ENCODE data around the gene FAM168A. TPM values are rescaled to one million over a fixed set of nuclear protein-coding genes. Genes with fewer than 3 reads are reported as not detected.

The FAM168A gene
- total RNA-seq, 1 donor from 2014 or later: 29.7 TPM

DNA sequence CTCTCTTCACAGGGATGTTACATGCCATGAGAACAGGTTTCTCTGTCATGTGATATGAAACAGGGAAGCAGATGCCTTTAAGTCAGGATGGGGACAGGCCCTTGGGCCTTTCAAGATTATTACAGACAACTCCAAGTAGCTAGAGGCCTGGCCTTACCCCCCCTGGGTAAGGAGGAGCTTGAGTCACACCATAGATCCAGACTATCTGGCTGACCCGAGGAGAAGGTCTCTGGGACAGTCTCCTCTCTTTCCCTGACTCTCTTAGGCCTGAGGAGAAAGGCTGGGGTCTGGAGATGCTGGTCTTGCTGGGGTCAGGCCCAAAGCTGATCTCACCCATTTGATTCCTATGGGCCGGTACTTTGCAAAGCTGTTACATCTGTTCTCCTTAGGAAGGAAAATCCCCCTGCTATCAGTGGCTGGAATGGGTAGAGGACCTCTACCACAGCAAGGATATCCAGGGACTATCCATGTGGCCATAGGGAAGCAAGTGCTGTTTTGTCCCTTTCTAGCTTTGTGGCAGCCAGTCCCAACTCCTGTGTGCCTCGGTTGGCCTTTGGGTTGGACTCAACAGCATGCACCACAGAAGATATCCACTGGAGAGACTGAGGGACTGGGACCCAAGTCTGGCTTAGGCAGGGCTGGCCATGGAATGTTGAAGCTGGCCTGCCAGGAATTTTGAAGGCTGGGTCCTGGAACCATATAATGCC lies 196.5 kb downstream of the FAM168A start:
- DNase-seq (ENCODE audit: low spot score): no peak

DNA sequence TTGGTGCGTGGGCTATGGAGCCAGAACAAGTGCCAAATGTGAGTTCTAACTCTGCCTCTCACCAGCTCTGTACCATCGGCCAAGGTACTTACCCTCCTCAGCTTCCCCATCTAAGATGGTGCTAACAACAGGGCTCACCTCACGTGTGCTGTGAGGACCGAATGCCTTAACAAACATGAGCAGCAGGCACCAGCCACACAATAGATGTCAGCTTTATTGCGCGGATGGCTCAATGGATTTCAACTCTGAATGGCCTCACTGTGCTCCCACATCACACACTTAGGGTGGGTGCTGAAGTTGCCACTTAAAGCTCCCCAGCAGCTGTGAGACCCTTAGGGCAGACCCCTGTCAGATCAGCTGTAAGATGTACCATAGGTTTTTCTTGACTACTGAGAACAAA lies 197.6 kb downstream of the FAM168A start:
- DNase-seq (ENCODE audit: low spot score): no peak

GRCh38 chr11:73399636-73400035 lies 198.3 kb downstream of the FAM168A start:
- no peak for DNase-seq (ENCODE audit: low spot score)

DNA sequence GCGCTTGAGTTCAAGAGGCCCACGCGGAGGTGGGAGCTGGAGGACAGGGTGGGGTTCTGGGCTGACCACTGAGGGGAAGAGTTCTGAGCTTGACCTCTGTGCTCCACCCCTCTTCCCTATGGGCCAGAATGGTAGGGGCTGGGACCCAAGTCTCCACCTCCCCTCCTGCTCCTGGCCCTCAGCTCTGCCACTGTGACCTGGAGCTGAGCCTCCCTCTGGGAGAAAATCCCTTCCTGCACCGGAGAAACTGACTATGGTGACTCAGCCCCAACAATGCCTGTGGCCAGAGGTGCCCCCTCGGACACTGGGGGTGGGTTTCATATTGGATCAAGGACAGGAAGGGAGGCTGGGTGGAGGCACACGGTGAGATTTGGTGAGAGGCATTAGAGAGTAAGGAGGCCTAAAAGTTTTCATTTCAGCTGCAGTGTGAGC lies 198.7 kb downstream of the FAM168A start:
- DNase-seq (ENCODE audit: low spot score): no peak

DNA sequence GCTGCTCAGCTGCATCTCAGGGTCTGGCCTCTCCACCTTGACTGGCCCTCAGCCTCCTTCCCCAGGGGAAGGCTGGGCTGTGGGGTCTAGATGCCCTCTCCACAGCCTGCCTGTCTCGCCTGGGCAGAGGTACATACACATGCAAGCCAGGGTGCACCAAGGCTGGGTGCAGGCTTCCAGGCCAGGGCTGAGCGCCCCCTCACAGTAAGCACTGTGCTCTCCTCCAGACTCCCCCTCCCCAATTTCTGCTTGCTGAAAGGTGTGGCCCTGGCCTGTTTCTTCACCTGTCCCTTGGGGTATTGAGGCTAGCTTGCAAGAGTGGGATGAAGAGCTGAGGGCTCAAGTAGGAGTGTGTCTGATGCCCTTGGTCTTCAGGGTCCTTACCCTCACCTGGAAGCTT lies 199.2 kb downstream of the FAM168A start:
- no peak for DNase-seq (ENCODE audit: low spot score)

DNA sequence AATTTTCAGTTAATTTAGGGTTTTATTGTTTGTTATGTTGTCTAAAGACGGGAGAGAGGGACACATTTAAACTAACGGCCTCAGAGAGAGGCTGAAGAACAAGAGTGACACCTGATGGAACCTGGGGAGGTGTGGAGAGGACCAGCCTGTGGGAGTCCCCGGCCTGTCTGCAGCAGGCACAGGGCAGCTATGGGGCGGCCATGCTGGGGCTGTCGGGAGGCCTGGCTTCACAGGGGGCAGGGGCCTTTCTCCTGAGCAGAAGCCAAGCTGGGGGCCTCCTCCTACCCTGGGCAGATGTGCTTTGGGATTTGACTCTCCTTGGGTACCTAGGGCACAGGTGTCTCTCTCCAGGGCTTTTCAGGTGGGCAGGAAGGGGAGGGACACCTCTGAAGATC lies 199.8 kb downstream of the FAM168A start:
- no peak for DNase-seq (ENCODE audit: low spot score)

GRCh38 chr11:73397468-73398131 lies 200.3 kb downstream of the FAM168A start:
- DNase-seq (ENCODE audit: low spot score): no peak

GRCh38 chr11:73396985-73397384 lies 200.9 kb downstream of the FAM168A start:
- no peak for DNase-seq (ENCODE audit: low spot score)

- DNase-seq (ENCODE audit: low spot score): no peak
Observed at GRCh38 chr11:73396251-73396930, 201.5 kb downstream of the FAM168A start.

DNA sequence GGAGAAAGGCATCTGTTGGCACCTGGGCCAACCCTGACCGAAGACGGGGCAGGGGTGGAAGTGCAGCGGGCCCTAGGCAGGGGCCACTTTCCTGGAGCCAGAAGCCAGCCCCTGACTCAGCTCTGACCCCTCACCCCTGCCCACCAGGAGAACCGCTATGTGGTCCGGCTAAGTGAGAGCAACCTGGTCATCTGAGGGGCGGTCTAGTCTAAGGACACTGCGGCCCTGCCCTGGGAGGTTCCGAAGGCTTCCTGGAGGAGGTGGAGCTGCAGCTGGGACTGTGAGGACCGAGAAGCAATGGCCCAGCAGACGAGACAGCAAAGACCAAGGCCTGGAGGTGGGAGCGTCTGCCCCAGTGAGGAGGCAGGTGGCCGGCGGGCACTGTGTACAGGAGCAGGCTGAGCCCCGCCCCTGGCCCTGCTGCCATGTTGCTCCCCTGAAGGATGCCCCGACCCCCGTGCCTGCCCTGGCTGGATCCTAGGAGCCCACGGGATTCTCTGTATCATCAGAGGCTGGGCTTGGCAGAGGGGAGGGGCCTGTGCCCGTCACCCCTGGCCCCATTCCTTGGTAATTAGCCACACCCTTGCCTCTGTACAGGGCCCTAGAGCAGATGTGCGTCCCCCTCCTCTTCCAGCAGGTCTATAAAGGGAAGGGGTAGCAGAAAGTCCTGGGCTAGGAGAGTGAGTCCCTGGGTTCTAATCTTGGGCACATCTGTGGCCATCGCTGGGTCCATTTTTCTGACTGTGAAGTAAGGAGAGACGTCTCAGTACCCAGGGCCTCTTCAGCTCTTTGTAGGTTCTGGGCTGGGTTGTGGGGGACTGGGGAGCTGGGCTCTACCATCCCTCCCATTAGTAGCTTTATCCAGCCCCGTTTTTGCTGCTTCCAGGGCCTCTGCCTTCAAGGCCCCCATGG lies 202.4 kb downstream of the FAM168A start:
- no peak for DNase-seq (ENCODE audit: low spot score)

DNA sequence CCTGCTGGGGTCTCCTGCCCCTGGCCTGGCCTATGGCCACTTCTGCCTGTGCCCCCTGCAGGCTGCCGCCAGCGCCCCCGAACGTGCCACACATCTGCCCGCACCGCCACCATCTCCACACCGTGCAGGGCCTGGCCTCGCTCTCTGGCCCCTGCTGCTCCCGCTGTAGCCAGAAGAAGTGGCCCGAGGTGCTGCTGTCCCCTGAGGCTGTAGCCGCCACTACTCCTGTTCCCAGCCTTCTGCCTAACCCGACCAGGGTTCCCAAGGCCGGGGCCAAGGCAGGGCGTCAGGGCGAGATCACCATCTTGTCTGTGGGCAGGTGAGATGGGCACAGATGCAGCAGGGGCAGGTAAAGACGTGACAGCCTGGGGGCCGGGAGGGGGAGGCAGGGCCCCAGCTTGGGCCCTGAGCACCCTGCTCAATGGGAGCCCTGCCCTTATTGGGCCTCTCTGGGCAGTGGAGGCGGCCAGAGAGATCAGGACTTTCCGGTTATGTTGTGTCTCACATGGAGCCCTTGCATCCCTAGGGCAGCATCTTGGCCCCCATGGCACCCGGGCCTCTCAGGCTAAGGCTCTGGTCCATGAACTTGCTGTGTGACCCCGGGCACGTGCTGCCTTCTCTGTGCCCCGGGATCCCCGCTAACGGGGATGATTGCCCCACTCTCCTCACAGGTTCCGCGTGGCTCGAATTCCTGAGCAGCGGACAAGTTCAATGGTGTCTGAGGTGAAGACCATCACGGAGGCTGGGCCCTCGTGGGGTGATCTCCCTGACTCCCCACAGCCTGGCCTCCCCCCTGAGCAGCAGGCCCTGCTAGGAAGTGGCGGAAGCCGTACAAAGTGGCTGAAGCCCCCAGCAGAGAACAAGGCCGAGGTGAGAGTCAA lies 203.3 kb downstream of the FAM168A start:
- DNase-seq (ENCODE audit: low spot score): no peak

DNA sequence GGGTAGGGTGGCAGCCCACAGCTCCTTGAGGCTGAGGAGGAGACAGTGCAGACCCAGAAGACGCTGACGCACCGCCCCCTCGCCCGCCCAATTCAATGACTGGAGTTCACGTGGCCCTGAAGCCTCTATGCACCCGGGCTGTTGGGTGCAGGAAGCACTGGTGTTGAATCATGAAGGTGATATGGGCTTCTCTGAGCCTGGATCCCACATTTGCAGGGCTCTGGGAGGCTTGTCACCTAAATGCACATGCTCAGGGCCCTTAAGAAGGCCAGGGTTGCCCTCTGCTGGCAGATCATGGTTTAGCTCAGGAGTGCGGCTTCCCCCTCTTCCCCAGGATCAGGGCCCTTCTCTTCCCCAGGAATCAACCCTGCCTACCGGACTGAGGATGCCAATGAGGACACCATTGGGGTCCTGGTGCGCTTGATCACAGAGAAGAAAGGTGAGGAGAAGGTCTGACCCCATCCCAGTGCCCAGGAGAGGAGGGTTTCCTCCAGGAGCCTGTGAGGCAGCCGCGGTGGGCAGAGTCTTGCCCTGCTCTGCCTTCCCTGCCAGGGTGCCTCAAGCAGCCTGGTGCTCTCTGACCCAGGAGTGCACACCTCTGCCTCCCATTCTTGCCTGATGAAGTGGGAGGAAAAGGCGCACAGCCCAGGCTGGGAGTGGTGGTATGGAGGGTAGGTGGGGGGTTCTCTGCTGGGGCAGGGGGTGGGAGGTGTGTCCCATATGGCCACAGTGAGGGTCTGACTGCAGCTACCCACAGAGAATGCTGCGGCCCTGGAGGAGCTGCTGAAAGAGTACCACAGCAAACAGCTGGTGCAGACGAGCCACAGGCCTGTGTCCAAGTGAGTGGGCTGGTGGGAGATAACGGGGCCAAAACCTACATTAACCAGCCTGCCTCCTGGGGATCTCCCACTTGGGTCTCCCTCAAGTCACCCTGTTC lies 204.2 kb downstream of the FAM168A start:
- peak; percentile 77 for DNase-seq (ENCODE audit: low spot score)

GRCh38 chr11:73393011-73393380 lies 204.9 kb downstream of the FAM168A start:
- DNase-seq (ENCODE audit: low spot score): no peak

DNA sequence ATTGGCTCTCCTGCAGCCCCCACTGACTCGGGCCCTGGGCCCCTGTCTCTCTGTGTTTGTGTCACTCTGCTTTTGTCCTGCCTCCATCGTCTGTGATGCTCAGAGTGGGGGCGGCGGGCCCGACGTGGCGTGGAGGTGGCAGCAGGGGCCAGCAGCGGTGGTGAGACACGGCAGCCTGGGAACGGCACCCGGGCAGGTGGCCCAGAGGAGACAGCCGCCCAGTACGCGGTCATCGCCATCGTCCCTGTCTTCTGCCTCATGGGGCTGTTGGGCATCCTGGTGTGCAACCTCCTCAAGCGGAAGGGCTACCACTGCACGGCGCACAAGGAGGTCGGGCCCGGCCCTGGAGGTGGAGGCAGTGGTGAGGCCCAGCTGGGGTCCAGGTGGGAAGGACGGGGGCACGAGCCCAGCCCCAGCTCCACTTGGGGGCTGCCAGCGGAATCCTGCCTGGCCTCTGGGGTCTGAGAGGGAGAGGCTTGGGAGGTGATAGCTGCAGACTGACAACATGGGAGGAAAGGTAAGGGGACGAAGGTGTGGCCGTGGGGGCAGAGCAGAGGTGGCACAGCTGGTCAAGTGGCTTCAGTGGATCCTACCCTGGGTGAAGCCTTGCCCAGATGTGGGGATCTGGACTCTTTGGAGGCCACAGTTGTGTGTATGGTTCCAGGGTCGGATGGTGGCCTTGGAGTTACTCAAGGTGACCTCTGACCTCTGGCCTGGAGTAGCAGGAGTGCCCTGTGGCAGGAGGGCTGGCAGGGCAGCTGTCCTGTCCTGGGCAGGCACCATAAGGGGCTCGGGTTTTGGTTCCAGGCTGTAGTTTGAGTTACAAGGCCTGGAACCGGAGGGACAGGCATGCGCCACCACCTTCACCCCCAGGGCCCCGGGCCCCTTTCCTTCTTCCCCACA lies 205.6 kb downstream of the FAM168A start:
- DNase-seq (ENCODE audit: low spot score): no peak

DNA sequence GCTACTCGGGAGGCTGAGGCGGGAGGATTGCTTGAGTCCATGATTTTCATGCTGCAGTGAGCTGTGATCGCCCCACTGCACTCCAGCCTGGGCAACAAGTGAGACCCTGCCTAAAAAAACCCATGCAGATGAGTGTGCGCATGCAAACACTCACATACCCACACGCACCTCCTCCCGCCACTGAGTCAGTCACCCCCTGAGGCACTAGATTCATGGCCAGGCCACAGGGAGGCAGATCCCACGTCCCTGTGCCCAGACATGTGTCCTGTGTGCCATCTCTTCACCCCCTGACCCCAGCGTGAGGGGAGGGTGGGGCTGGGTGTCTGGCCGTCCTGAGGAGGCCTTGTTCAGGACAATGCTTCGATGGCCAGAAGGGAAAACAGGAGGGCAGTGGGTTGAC lies 206.2 kb downstream of the FAM168A start:
- DNase-seq (ENCODE audit: low spot score): no peak

DNA sequence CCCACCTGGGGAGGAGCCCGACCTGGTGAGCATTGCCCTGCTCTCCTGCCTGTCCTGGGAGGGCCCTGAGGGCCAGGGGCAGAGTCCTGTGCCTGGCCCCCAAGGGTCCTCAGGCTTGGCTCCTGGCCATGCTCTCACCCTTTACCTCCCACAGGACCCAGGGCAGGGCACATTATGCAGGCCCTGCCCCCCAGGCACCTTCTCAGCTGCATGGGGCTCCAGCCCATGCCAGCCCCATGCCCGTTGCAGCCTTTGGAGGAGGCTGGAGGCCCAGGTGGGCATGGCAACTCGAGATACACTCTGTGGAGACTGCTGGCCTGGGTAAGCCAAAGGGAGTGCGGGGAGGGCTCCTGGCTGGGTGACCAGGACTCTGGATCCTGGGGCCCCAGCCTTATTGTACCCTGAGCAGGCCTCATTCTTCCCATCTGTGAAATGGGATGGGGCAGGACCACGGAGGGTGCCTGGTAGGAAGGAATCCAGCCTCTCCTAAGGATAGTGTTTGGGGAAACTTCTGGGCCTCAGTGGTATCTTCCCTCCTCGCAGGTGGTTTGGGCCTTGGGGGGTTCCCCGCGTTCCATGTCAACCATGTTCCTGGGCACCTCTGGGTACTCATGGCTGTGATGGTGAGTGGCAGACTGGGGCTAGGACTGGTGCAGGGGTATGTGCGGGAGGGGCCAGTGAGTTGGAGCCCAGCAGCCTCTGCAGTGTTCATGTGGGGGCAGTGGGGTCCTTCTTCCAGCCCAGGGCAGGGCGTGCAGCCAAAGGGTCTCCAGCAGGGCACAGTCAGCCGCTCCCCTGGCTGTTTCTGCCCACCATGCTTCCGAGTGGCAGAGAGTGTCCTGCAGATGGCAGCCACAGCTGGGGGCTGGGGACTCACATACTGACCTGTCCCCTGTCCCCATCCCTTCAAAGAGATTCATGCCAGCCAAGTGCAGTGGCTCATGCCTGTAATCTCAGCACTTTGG lies 207.0 kb downstream of the FAM168A start:
- DNase-seq (ENCODE audit: low spot score): no peak

DNA sequence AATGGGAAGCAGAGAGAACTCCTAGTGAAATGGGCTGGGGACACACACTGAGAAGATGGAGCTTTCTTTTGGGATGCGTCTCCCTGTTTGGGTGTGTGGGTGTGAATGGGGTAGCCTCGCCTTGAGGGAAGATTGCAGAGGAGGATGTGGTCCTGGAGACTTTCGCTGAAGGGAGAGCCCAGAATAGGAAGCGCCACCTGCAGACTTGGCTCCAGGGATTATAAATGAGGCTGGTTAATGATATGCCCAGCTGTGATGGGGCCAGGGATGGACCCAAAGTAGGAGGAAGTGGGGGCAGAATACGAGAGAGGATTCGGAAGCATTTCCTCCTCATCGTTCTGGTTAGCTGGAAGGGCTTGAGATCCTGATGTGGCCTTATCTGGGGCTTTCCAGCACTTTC lies 208.0 kb downstream of the FAM168A start:
- no peak for DNase-seq (ENCODE audit: low spot score)

DNA sequence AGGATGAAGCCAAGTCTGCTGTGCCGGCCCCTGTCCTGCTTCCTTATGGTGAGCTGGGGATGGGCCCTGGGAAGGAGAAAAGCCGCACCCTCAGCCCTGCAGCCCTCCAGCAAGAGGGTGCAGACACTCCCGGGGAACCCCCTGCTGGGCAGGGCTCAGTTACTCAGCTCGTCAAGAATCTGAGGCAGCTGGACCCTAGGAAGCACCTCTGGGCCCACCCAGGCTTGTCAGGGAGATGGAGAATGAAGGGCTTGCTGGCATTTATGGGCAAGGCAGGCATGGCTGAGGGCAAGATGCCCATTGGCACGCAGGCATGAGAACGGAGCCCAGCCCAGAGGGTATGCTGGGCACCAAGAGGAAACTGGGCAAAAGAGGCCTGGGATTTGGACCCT lies 208.8 kb downstream of the FAM168A start:
- no peak for DNase-seq (ENCODE audit: low spot score)
